ENCODE results near the gene ELOVL3.

- TF ChIP-seq MYC (IDR thresholded peaks at IDR 0.05; ENCODE audit: low read depth, low read length) = no peak
- no peak for TF ChIP-seq MYC (CRISPR knock-in tag; IDR thresholded peaks at IDR 0.05; ENCODE audit: borderline replicate concordance, low read depth)
- no peak for TF ChIP-seq NR2C2 (CRISPR knock-in tag; IDR thresholded peaks at IDR 0.05)
- no peak for TF ChIP-seq NR2C2 (tag; IDR thresholded peaks at IDR 0.05)
These were observed 5.5 kb downstream of the ELOVL3 start for GRCh38 chr10:102231357-102232318.

Data from K562 (cell line).